PC-3 (cell line): ENCODE data around the gene SCNM1. TPM values are rescaled to one million over a fixed set of nuclear protein-coding genes. Genes with fewer than 3 reads are reported as not detected.

Experiments
- ATAC-seq: fragments of 200-7000 bp; cut with Tn5 transposase; 2 replicates; pipeline ENCODE4 v1.9.1; 2020; ENCODE audit warnings: mild to moderate bottlenecking, moderate library complexity
- BruUV-seq: library from RNA; stranded (reverse); fragments of 400-500 nt; replicated peaks from 2 replicates; lab custom pipeline; 2021; lab: Mats Ljungman, UMichigan
- CTCF ChIA-PET: fragments of 300-600 bp; sonication (Branson Sonifier 250); formaldehyde crosslinking; loops from one replicate; lab custom pipeline; 2022; ENCODE audit warnings: antibody characterized with exemption; lab: Charles Lee
- POLR2A ChIA-PET: fragments of 300-600 bp; sonication (Branson Sonifier 250); formaldehyde crosslinking; loops from one replicate; lab custom pipeline; 2022; ENCODE audit warnings: antibody characterized with exemption; ENCODE audit not compliant: unreplicated experiment; lab: Charles Lee
- DNase-seq: peaks from one replicate; pipeline ENCODE4 v3.0.0-alpha.2; 2015
- H2AFZ ChIP-seq: fragments of 300-600 bp; sonication (generic); 2 replicates; pipeline ENCODE4 v1.6.0; 2016; ENCODE audit warnings: antibody characterized with exemption, low read length
- H3F3A ChIP-seq: fragments of 300-600 bp; sonication (generic); one replicate; pipeline ENCODE4 v1.6.0; 2017; ENCODE audit warnings: antibody characterized with exemption, low read length, control low read depth, mild to moderate bottlenecking; ENCODE audit not compliant: unreplicated experiment
- H3K27ac ChIP-seq: fragments of 300-600 bp; sonication (generic); 2 replicates; pipeline ENCODE4 v1.5.1; 2016; ENCODE audit warnings: mild to moderate bottlenecking, low read length
- H3K27me3 ChIP-seq: fragments of 300-600 bp; sonication (generic); 2 replicates; pipeline ENCODE4 v1.6.1; 2016; ENCODE audit warnings: low read length, mixed read lengths
- H3K36me3 ChIP-seq: fragments of 300-600 bp; sonication (generic); 2 replicates; pipeline ENCODE4 v1.6.1; 2016; ENCODE audit warnings: low read depth, mixed run types, low read length, mixed read lengths
- H3K4me1 ChIP-seq: fragments of 300-600 bp; sonication (generic); 2 replicates; pipeline ENCODE4 v1.5.1; 2016; ENCODE audit warnings: low read length; ENCODE audit not compliant: insufficient read depth
- H3K4me2 ChIP-seq: fragments of 300-600 bp; sonication (generic); 2 replicates; pipeline ENCODE4 v1.6.0; 2016; ENCODE audit warnings: low read length
- H3K4me3 ChIP-seq: fragments of 300-600 bp; sonication (generic); 2 replicates; pipeline ENCODE4 v1.5.1; 2016; ENCODE audit warnings: mild to moderate bottlenecking, low read length, mixed read lengths
- H3K79me2 ChIP-seq: fragments of 300-600 bp; sonication (generic); 2 replicates; pipeline ENCODE4 v1.6.1; 2017; ENCODE audit warnings: low read length, mixed read lengths
- H3K9ac ChIP-seq: fragments of 300-600 bp; sonication (generic); 2 replicates; pipeline ENCODE4 v1.6.0; 2016; ENCODE audit warnings: mild to moderate bottlenecking, low read length
- H3K9me2 ChIP-seq: fragments of 300-600 bp; sonication (generic); replicated peaks from 2 replicates; pipeline ENCODE4 v1.6.1; 2016; ENCODE audit warnings: mixed run types, low read length, mixed read lengths
- H3K9me3 ChIP-seq: fragments of 300-600 bp; sonication (generic); 2 replicates; pipeline ENCODE4 v1.6.1; 2016; ENCODE audit warnings: low read length, mixed read lengths
- H4K20me1 ChIP-seq: fragments of 300-600 bp; sonication (generic); 2 replicates; pipeline ENCODE4 v1.6.1; 2016; ENCODE audit warnings: low read length, mixed read lengths
- CTCF ChIP-seq: fragments of 300-600 bp; sonication (generic); conservative IDR thresholded peaks from 2 replicates; pipeline ENCODE4 v1.5.1; 2017; ENCODE audit warnings: antibody characterized with exemption, low read depth, mild to moderate bottlenecking, low read length
- EZH2 ChIP-seq: fragments of 300-600 bp; sonication (generic); IDR thresholded peaks from one replicate; pipeline ENCODE4 v1.6.1; 2017; ENCODE audit warnings: antibody characterized with exemption, mild to moderate bottlenecking, low read length; ENCODE audit not compliant: unreplicated experiment
- EZH2phosphoT487 ChIP-seq: fragments of 300-600 bp; sonication (generic); IDR thresholded peaks from 2 replicates; pipeline ENCODE4 v1.6.1; 2018; ENCODE audit warnings: mild to moderate bottlenecking, antibody characterized with exemption, low read length, borderline replicate concordance
- intact Hi-C: fragments of 100-400 bp; cut with micrococcal nuclease; formaldehyde crosslinking; loops from 2 replicates; pipeline ENCODE4 v1.9.0; 2023
- total RNA-seq: library from RNA; depleted of rRNA; stranded (reverse); fragments of >200 nt; gene quantifications from 2 replicates; pipeline ENCODE4 v1.2.3, GENCODE V29; 2014

The SCNM1 gene
- total RNA-seq, 1 experiment from 2014 or later: 80.3 TPM

- ChIA-PET POLR2A (no interaction called here), CTCF (no interaction called here)
- no peaks in the 10 kb centered on the region for H3K9me2 ChIP-seq
- no peaks in the 10 kb centered on the region for H3K79me2 ChIP-seq
- no peaks in the 10 kb centered on the region for H4K20me1 ChIP-seq
- H3K9ac ChIP-seq: no peak overlapping the region
- no peak overlapping the region for H3K4me2 ChIP-seq
- H3K4me3 ChIP-seq: no peak overlapping the region
- H3K27ac ChIP-seq: no peak overlapping the region
- H3K27me3 ChIP-seq: no peaks in the 10 kb centered on the region
- no peaks in the 10 kb centered on the region for H3K9me3 ChIP-seq
- TF ChIP-seq EZH2 (no peak), EZH2phosphoT487 (no peak), CTCF (no peak)
- no peaks in the 10 kb centered on the region for H3K4me1 ChIP-seq
- DNase-seq (no peak), ATAC-seq (no peak)
- H3F3A ChIP-seq: no peaks in the 10 kb centered on the region
- intact Hi-C loops: no loop called here
- no TSS peak for BruUV-seq
- no peak overlapping the region for H2AFZ ChIP-seq
- H3K36me3 ChIP-seq: no peaks in the 10 kb centered on the region
Observed at GRCh38 chr1:151132335-151133017, 33.5 kb upstream of the SCNM1 start.

GRCh38 chr1:151133018-151133806 is 32.7 kb upstream of the SCNM1 start:
- BruUV-seq: no TSS peak
- POLR2A ChIA-PET: no interaction called here
- Histone ChIP-seq H3K4me2 (no peak overlapping the region), H3K27ac (no peak overlapping the region), H3K9me3 (no peaks in the 10 kb centered on the region), H3K4me1 (no peaks in the 10 kb centered on the region), H3K4me3 (no peak overlapping the region), H2AFZ (no peak overlapping the region), H3K79me2 (no peaks in the 10 kb centered on the region), H3K9me2 (no peaks in the 10 kb centered on the region), H4K20me1 (no peaks in the 10 kb centered on the region), H3K27me3 (no peaks in the 10 kb centered on the region), H3K9ac (no peak overlapping the region), H3K36me3 (no peaks in the 10 kb centered on the region), H3F3A (no peaks in the 10 kb centered on the region)
- ATAC-seq: no peak
- CTCF ChIA-PET: no interaction called here
- TF ChIP-seq EZH2phosphoT487 (no peak), EZH2 (no peak), CTCF (no peak)
- DNase-seq: no peak
- intact Hi-C loops: no loop called here

- CTCF ChIA-PET: no interaction called here
- intact Hi-C loops: no loop called here
- Histone ChIP-seq H3K27me3 (no peaks in the 10 kb centered on the region), H3K4me1 (no peaks in the 10 kb centered on the region), H4K20me1 (no peaks in the 10 kb centered on the region), H3F3A (no peaks in the 10 kb centered on the region), H3K4me3 (no peak overlapping the region), H3K79me2 (no peaks in the 10 kb centered on the region), H2AFZ (no peak overlapping the region), H3K36me3 (no peaks in the 10 kb centered on the region), H3K4me2 (no peak overlapping the region), H3K9ac (no peak overlapping the region), H3K9me2 (no peaks in the 10 kb centered on the region), H3K27ac (no peak overlapping the region), H3K9me3 (no peaks in the 10 kb centered on the region)
- DNase-seq (no peak), ATAC-seq (no peak)
- TF ChIP-seq EZH2 (no peak), EZH2phosphoT487 (no peak), CTCF (no peak)
- POLR2A ChIA-PET: no interaction called here
- BruUV-seq: no TSS peak
Observed at GRCh38 chr1:151134396-151134795, 31.5 kb upstream of the SCNM1 start.
